GM12878 (cell line): ENCODE data around the gene SUN5.

Source experiments
- BRCA1 ChIP-seq: IDR thresholded peaks from 2 replicates; pipeline ENCODE4 v1.6.1; 2011; ENCODE audit warnings: low read depth, low read length, improper control_type of control experiment
- CBX3 ChIP-seq: fragments of 200-600 bp; sonication (generic); IDR thresholded peaks from 2 replicates; pipeline ENCODE4 v1.6.1; 2016; ENCODE audit warnings: low read depth, borderline replicate concordance
- CHD2 ChIP-seq: IDR thresholded peaks from 2 replicates; pipeline ENCODE4 v1.6.1; 2011; ENCODE audit warnings: low read depth, low read length, improper control_type of control experiment, borderline replicate concordance
- CTCF ChIP-seq, 3 experiments: IDR thresholded peaks in 2 of 3; conservative IDR thresholded peaks in 1 of 3; 2 replicates each; pipeline ENCODE4 v1.5.1; 2011; ENCODE audit warnings: low read depth in 3 of 3, low read length in 3 of 3, mild to moderate bottlenecking in 3 of 3, control low read depth in 2 of 3, moderate library complexity in 2 of 3, inconsistent platforms in 1 of 3, mixed read lengths in 1 of 3; ENCODE audit not compliant: control insufficient read depth in 2 of 3, insufficient read depth in 1 of 3; ENCODE audit errors: extremely low read depth in 1 of 3
- DPF2 ChIP-seq: fragments of 450-650 bp; IDR thresholded peaks from 2 replicates; pipeline ENCODE4 v1.6.1; 2017; ENCODE audit warnings: mild to moderate bottlenecking
- EZH2 ChIP-seq: IDR thresholded peaks from 2 replicates; pipeline ENCODE4 v1.6.1; 2012; ENCODE audit warnings: low read depth, mild to moderate bottlenecking, control low read depth, inconsistent platforms, low read length, borderline replicate concordance; ENCODE audit not compliant: control insufficient read depth
- FOXM1 ChIP-seq: IDR thresholded peaks from 2 replicates; pipeline ENCODE4 v1.6.1; 2012; ENCODE audit warnings: low read depth, mild to moderate bottlenecking, inconsistent platforms, low read length, moderate library complexity
- GABPA ChIP-seq: IDR thresholded peaks from 2 replicates; pipeline ENCODE4 v1.6.1; 2014; ENCODE audit warnings: antibody characterized with exemption, low read depth, mild to moderate bottlenecking, inconsistent platforms
- NFIC ChIP-seq: IDR thresholded peaks from 2 replicates; pipeline ENCODE4 v1.6.1; 2012; ENCODE audit warnings: low read depth, mild to moderate bottlenecking, inconsistent platforms, low read length, moderate library complexity
- POLR2AphosphoS5 ChIP-seq: IDR thresholded peaks from 2 replicates; pipeline ENCODE4 v1.6.1; 2011; ENCODE audit warnings: mild to moderate bottlenecking, low read length, inconsistent platforms
- SIN3A ChIP-seq: IDR thresholded peaks from 2 replicates; pipeline ENCODE4 v1.6.1; 2012; ENCODE audit warnings: low read depth, low read length, improper control_type of control experiment
- ZNF207 ChIP-seq: fragments of 450-650 bp; IDR thresholded peaks from 2 replicates; pipeline ENCODE4 v1.6.1; 2014; ENCODE audit warnings: antibody characterized with exemption, mild to moderate bottlenecking, borderline replicate concordance

- no peak for TF ChIP-seq CHD2
- no peak for TF ChIP-seq CTCF (IDR thresholded peaks at IDR 0.05 in 2 of 3, conservative IDR thresholded peaks at IDR 0.05 in 1 of 3; ENCODE audit: control insufficient read depth in 2 of 3, extremely low read depth in 1 of 3, insufficient read depth in 1 of 3, low read depth in 3 of 3, low read length in 3 of 3)
- TF ChIP-seq DPF2 = no peak
- TF ChIP-seq GABPA = no peak
- TF ChIP-seq BRCA1 = no peak
- TF ChIP-seq SIN3A = no peak
- TF ChIP-seq POLR2AphosphoS5 = no peak
- no peak for TF ChIP-seq CBX3
- no peak for TF ChIP-seq NFIC
- TF ChIP-seq FOXM1 = no peak
- no peak for TF ChIP-seq ZNF207
- TF ChIP-seq EZH2 = no peak
Measured at GRCh38 chr20:33005908-33006775, 1.9 kb upstream of the SUN5 start.
